ENCODE results near the gene PTPRN2. TPM values are rescaled to one million over a fixed set of nuclear protein-coding genes. Genes with fewer than 3 reads are reported as not detected.

Gene PTPRN2
- total RNA-seq, 3 donors from 2014 or later, result 0.43 to 0.66 (median 0.63) TPM

- H3K27me3 Mint-ChIP-seq (ENCODE audit: low read depth), result no peaks in the 10 kb centered on the region
- no peak overlapping the region for H3K4me3 Mint-ChIP-seq
- peaks cover 6% of the 10 kb centered on the region for H3K4me1 Mint-ChIP-seq (ENCODE audit: low read depth)
- DNase-seq (no peak), ATAC-seq (no peak)
- no peaks in the 10 kb centered on the region for H3K9me3 Mint-ChIP-seq
- H3K36me3 Mint-ChIP-seq (ENCODE audit: insufficient read depth), result no peaks in the 10 kb centered on the region
Measured at GRCh38 chr7:157819455-157819807, 768.2 kb downstream of the PTPRN2 start.

GRCh38 chr7:157818701-157819454, 768.7 kb downstream of the PTPRN2 start:
- DNase-seq, result no peak

GRCh38 chr7:157817944-157818700, 769.5 kb downstream of the PTPRN2 start:
- DNase-seq, result no peak
- Mint-ChIP-seq H3K4me1 (ENCODE audit: low read depth) (peaks cover 6% of the 10 kb centered on the region), H3K9me3 (no peaks in the 10 kb centered on the region), H3K27me3 (ENCODE audit: low read depth) (no peaks in the 10 kb centered on the region), H3K36me3 (ENCODE audit: insufficient read depth) (no peaks in the 10 kb centered on the region), H3K4me3 (no peak overlapping the region)
- ATAC-seq, result no peak

More at GRCh38 chr7:157818701-157819454, 768.7 kb downstream of the PTPRN2 start:
- no peak overlapping the region for H3K4me3 Mint-ChIP-seq
- ATAC-seq, result no peak
- H3K4me1 Mint-ChIP-seq (ENCODE audit: low read depth), result peaks cover 6% of the 10 kb centered on the region
- H3K36me3 Mint-ChIP-seq (ENCODE audit: insufficient read depth), result no peaks in the 10 kb centered on the region
- H3K27me3 Mint-ChIP-seq (ENCODE audit: low read depth), result no peaks in the 10 kb centered on the region
- no peaks in the 10 kb centered on the region for H3K9me3 Mint-ChIP-seq

- no peaks in the 10 kb centered on the region for H3K36me3 Mint-ChIP-seq (ENCODE audit: insufficient read depth)
- no peaks in the 10 kb centered on the region for H3K9me3 Mint-ChIP-seq
- no peak overlapping the region for H3K4me3 Mint-ChIP-seq
- no peak for DNase-seq
- no peaks in the 10 kb centered on the region for H3K27me3 Mint-ChIP-seq (ENCODE audit: low read depth)
- no peak for ATAC-seq
- peaks cover 6% of the 10 kb centered on the region for H3K4me1 Mint-ChIP-seq (ENCODE audit: low read depth)
Measured at GRCh38 chr7:157817433-157817832, 770.2 kb downstream of the PTPRN2 start.

GRCh38 chr7:157816526-157817250, 770.9 kb downstream of the PTPRN2 start:
- Mint-ChIP-seq H3K27me3 (ENCODE audit: low read depth) (no peaks in the 10 kb centered on the region), H3K36me3 (ENCODE audit: insufficient read depth) (no peaks in the 10 kb centered on the region), H3K4me3 (no peak overlapping the region), H3K4me1 (ENCODE audit: low read depth) (peaks cover 6% of the 10 kb centered on the region), H3K9me3 (no peaks in the 10 kb centered on the region)
- no peak for ATAC-seq
- no peak for DNase-seq

GRCh38 chr7:157816086-157816485, 771.5 kb downstream of the PTPRN2 start:
- Mint-ChIP-seq H3K4me1 (ENCODE audit: low read depth) (peaks cover 6% of the 10 kb centered on the region), H3K4me3 (no peak overlapping the region), H3K27me3 (ENCODE audit: low read depth) (no peaks in the 10 kb centered on the region), H3K36me3 (ENCODE audit: insufficient read depth) (no peaks in the 10 kb centered on the region), H3K9me3 (no peaks in the 10 kb centered on the region)
- ATAC-seq (no peak), DNase-seq (no peak)

GRCh38 chr7:157815706-157816022, 772.0 kb downstream of the PTPRN2 start:
- no peaks in the 10 kb centered on the region for H3K9me3 Mint-ChIP-seq
- peaks cover 6% of the 10 kb centered on the region for H3K4me1 Mint-ChIP-seq (ENCODE audit: low read depth)
- no peak for DNase-seq
- no peak overlapping the region for H3K4me3 Mint-ChIP-seq
- ATAC-seq, result no peak
- H3K36me3 Mint-ChIP-seq (ENCODE audit: insufficient read depth), result no peaks in the 10 kb centered on the region
- no peaks in the 10 kb centered on the region for H3K27me3 Mint-ChIP-seq (ENCODE audit: low read depth)

GRCh38 chr7:157814931-157815705, 772.5 kb downstream of the PTPRN2 start:
- H3K9me3 Mint-ChIP-seq, result no peaks in the 10 kb centered on the region
- H3K36me3 Mint-ChIP-seq (ENCODE audit: insufficient read depth), result no peaks in the 10 kb centered on the region
- no peaks in the 10 kb centered on the region for H3K27me3 Mint-ChIP-seq (ENCODE audit: low read depth)
- ATAC-seq, result no peak
- H3K4me1 Mint-ChIP-seq (ENCODE audit: low read depth), result peaks cover 6% of the 10 kb centered on the region
- H3K4me3 Mint-ChIP-seq, result no peak overlapping the region
- DNase-seq, result no peak

- peaks cover 6% of the 10 kb centered on the region for H3K4me1 Mint-ChIP-seq (ENCODE audit: low read depth)
- H3K36me3 Mint-ChIP-seq (ENCODE audit: insufficient read depth), result no peaks in the 10 kb centered on the region
- H3K4me3 Mint-ChIP-seq, result no peak overlapping the region
- DNase-seq (no peak), ATAC-seq (no peak)
- H3K9me3 Mint-ChIP-seq, result no peaks in the 10 kb centered on the region
- H3K27me3 Mint-ChIP-seq (ENCODE audit: low read depth), result no peaks in the 10 kb centered on the region
Measured at GRCh38 chr7:157813741-157814661, 773.6 kb downstream of the PTPRN2 start.

- DNase-seq, result no peak
- Mint-ChIP-seq H3K4me1 (ENCODE audit: low read depth) (peaks cover 5% of the 10 kb centered on the region), H3K36me3 (ENCODE audit: insufficient read depth) (no peaks in the 10 kb centered on the region), H3K27me3 (ENCODE audit: low read depth) (no peaks in the 10 kb centered on the region), H3K4me3 (no peak overlapping the region), H3K9me3 (no peaks in the 10 kb centered on the region)
- ATAC-seq, result no peak
Measured at GRCh38 chr7:157813053-157813452, 774.6 kb downstream of the PTPRN2 start.

GRCh38 chr7:157811946-157812345, 775.7 kb downstream of the PTPRN2 start:
- Mint-ChIP-seq H3K4me1 (ENCODE audit: low read depth) (no peaks in the 10 kb centered on the region), H3K9me3 (no peaks in the 10 kb centered on the region), H3K27me3 (ENCODE audit: low read depth) (no peaks in the 10 kb centered on the region), H3K36me3 (ENCODE audit: insufficient read depth) (no peaks in the 10 kb centered on the region), H3K4me3 (no peak overlapping the region)
- DNase-seq (no peak), ATAC-seq (no peak)

- DNase-seq (no peak), ATAC-seq (no peak)
- Mint-ChIP-seq H3K36me3 (ENCODE audit: insufficient read depth) (no peaks in the 10 kb centered on the region), H3K27me3 (ENCODE audit: low read depth) (no peaks in the 10 kb centered on the region), H3K4me3 (no peak overlapping the region), H3K4me1 (ENCODE audit: low read depth) (no peaks in the 10 kb centered on the region), H3K9me3 (no peaks in the 10 kb centered on the region)
Measured at GRCh38 chr7:157809863-157810851, 777.5 kb downstream of the PTPRN2 start.

All from activated T-cell treated with anti-CD3 and anti-CD28 coated beads, Interleukin-2, amount 50 U/mL, for 4 hours (primary cell).